ENCODE data around the gene ONECUT1.

ONECUT1 gene

DNA sequence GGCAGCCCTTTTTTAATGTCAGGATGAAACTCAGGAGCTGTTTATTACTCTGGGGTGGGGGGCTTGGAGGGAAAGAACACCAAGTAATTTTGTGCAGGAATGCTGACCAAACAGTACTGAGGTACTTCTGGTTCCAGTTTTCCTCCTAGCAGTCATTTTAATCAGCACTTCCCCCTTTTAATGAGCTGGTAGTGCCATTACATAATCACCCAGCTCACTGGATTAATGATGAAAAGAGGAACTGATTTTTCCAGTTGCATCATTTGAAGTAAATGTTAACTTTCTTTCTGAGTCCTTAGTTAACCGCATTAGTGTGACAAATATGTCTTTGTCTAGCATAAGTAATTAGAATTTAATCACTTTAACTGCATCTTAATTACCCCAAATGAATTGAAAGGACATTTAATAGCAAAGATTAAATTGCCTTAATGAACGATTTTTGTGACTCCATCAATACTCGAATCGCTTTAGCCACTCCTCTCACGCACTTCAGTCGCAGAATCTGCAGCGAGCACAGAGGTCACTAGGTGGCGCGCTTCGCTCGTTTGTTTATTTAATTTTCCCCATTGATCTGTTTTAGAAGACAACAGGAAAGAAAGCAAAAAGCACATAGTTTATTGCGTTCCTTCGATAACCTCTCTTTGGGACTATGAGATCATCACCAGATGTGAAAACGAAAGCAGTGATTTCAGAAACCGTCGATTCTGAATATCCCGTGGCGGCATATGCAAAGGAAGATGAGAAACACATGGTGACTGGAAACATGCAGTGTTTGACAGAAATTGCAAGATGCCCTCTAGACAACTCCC, 9.8 kb downstream of the ONECUT1 start:
- DNase-seq, result peak; percentile 59 to 64

DNA sequence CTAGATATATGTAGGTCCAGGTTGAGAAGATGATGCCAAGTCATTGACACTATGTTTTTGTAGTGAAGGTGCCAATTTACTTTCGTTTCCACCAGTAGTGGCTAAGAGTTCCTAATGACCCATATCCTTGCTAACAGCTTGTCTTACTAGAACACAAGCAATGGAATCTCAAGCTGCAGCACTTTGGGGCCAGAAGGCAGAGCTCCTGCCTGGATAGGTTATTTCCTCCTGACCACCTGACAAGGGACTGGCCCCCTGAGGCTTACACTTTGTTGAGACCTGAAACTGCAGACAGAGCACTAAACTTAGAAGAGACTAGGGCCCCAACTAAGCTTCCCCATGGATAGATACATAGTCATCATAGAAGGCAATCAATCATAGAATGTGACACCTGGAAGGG, 11.7 kb downstream of the ONECUT1 start:
- DNase-seq, result no peak

GRCh38 chr15:52772766-52773165, 17.4 kb downstream of the ONECUT1 start:
- no peak for DNase-seq

- DNase-seq, result no peak
These were observed 24.4 kb downstream of the ONECUT1 start for GRCh38 chr15:52765785-52766184.

GRCh38 chr15:52764731-52765130, 25.4 kb downstream of the ONECUT1 start:
- no peak for DNase-seq

- DNase-seq, result no peak
These were observed 27.5 kb downstream of the ONECUT1 start for GRCh38 chr15:52762621-52763020.

DNA sequence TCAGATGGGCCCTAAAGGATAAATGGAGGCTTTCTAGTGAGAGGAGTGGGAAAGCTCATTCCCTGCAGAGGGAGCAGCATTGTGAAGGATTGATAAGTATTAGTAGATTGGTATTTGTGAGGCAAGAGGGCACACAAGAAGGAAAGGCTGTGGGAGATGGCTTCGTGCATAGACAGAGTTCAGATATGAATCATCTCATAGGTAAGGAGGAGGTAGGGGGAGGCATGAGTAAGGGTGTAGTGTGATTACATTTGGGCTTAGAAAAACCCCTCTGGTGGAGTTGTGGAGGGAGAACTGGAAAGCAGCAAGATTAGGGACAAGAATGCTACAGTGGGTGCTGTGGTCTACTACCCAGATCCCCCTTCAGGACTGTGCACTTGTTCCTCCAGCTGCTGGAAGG, 29.6 kb downstream of the ONECUT1 start:
- no peak for DNase-seq

DNA sequence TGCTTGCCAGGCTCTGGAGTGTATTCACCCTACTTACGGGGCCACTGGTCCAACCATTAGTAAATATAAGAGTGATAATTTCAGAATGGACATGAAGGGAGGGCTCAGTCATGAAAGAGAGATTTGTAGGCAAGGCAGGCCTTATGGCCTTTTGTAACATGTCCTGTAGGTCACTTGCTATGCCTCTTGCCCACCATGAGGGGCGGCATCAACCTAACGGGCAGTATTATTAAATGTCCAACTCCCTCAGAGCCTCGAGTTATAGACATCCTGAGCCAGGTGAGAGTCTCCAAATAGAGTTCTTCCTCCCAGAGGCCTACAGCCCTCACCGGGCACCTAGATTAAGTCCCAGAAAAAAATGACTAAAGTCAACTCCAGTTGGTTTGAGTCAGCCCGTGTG, 30.2 kb downstream of the ONECUT1 start:
- no peak for DNase-seq

GRCh38 chr15:52757496-52757895, 32.6 kb downstream of the ONECUT1 start:
- no peak for DNase-seq

GRCh38 chr15:52751522-52751921, 38.6 kb downstream of the ONECUT1 start:
- DNase-seq, result no peak

DNA sequence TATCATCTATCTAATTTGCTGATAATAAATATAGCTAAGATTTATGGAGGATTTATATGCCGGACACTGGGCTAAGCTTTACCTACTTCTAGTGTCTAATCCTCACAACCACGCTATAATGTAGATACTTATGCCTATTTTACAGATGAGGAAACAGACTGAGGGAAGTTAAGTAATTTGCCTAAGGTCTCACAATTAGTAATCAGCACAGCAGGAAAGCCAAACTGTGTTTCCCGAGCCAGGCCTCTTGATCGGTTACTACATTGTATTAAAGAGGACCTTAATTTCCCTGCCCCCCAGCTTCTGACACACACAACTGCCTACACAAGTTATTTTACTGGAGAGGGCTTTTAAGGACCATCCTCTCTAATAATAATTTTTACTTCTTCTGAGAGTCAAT, 40.9 kb downstream of the ONECUT1 start:
- DNase-seq, result no peak

GRCh38 chr15:52746162-52746757, 43.9 kb downstream of the ONECUT1 start:
- DNase-seq, result no peak

DNA sequence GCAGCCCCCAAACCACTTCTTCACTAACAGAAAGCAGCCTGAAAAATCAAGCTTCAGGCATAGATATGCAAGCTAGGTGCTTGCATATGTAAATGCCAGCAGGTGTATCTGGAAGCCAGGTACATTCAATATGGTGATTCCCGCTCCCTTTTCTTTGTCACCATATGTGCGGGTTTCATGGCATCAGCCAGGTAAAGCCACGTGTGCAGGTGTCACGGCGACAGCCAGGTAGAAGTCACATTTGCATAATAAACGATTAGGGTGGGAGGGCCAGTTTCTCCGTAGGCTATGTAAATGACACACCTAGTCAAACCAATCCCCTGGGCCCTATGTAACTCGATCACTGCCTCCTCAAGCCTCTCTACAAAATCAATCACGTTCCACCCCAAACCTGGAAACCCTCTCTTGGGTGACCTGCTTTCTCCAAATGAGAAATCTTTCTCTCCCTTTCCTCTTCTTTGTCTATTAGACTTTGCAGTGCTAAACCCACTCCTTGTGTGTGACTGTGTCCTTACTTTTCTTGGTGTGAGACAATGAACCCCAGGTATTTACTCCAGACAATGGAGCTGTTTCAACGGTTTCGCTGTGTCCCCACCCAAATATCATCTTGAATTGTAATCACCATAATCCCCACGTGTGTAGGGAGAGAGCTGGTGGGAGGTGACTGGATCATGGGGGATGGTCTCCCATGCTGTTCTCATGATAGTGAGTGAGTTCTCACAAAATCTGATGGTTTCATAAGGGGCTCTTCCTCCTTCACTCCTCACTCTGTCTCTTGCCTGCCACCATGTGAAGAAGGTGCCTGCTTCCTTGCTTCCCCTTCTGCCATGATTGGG, 44.6 kb downstream of the ONECUT1 start:
- no peak for DNase-seq

DNA sequence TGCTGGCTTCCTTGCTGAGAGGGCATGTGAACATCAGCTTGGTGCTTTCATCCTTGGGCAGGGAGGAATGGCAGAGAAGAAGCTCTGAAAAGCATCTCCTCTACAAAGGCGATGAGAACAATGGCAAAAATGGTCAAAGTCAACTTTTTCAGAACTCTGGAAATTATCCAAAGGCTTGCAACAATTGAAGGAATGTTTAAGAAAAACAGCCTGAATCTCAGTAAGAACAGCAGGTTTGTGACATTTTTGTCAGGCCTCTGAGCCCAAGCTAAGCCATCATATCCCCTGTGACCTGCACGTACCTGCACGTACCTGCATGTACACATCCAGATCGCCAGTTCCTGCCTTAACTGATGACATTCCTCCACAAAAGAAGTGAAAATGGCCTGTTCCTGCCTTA, 51.8 kb downstream of the ONECUT1 start:
- DNase-seq, result no peak

- DNase-seq, result no peak
These were observed 52.4 kb downstream of the ONECUT1 start for GRCh38 chr15:52737720-52738119.

- peak; percentile 61 to 86 for DNase-seq
These were observed 54.7 kb downstream of the ONECUT1 start for GRCh38 chr15:52735231-52736089.

GRCh38 chr15:52734329-52734728, 55.8 kb downstream of the ONECUT1 start:
- no peak for DNase-seq

DNA sequence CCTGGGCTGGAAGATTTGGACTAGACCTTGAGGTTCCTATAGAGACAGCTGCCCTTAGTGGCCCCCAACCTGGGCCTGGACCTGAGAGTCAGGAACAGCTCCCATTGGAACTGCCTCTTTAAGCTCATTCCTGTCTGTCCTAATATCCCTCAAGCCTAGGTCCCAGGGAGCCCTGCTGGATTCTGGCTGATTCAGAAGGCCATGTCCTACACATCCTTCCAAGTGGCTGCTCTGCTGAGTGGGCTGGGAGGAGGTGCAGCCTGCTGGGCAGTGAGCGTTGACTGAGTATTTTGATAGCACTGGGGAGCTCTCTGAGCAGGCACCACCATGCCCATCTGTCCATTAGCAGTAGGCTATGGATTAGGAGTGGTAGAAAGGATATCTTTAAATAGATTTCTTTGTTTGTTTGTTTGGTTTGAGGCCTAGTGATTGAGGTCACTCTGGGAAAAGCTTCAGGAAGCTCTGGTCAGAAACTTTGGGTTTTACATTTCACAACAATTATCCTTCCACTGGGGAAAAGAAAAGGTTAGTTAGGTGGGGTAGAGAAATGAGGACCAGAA, 56.4 kb downstream of the ONECUT1 start:
- DNase-seq, result no peak

GRCh38 chr15:52733088-52733487, 57.0 kb downstream of the ONECUT1 start:
- DNase-seq, result no peak

DNA sequence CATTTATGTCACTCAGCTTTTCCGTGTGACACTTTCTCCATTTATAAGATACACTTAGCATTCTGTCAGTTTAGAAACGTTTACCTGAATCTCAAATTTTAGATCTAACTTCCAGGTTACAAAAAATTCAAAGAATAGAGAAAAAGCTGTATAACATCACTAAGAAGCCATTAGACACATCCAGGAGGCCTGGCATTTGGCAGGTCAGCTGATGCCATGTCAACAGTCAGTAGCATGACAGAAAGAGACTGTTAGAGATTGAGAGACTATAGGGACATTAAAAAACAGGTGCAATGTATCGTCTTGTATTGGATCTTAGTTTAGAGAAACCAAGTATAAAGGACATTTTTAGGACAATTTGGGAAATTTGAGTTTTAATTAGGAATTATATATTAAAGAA, 57.6 kb downstream of the ONECUT1 start:
- DNase-seq, result no peak

DNA sequence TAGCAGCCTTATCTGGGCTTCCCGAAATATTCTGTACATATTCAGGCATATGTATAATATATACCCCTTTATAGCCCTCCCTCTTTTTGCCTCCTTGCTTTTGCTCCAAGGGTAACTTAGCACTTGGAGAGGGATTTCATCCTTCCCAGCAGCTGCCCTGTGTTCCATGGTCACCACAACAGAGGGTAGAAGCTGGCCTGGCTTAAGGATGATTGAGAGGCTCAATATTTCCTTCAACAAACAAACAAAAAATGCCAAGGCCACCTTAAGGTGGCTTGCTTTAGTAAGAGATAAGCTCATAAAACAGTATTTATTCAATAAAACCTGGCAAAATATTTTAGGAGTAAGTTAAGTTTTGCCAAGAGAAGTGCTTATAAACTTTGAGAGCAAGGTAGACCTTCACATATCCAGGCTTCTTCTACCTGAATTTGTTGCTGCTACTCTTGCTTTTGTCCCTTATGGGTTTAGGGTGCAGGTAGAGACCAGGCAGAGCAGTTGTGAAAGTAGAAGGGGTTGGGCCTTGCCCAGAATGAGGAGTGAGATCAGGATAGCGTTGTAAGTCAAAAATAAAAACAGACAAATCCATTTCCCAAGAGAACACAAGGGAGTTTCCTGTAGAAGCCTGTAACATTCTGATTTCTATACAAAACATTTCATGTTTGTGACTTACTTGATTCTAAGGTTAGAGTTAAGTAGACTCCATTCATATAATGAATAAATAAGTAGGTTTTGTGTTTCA, 58.2 kb downstream of the ONECUT1 start:
- no peak for DNase-seq

GRCh38 chr15:52731004-52731403, 59.1 kb downstream of the ONECUT1 start:
- no peak for DNase-seq

All from CD4-positive, alpha-beta T cell treated with Interleukin-1 beta for 1 hour (primary cell).